SK-N-MC (cell line): ENCODE measurements around the gene NCOA3.
"Not testable (repeated sequence)": the region's sequence is repeated elsewhere in the genome, so short reads cannot be mapped to it uniquely, and the experiment has no call there.

ENCODE experiments used
- DNase-seq: peaks from one replicate; pipeline ENCODE4 v3.0.0-alpha.2; 2011; ENCODE audit warnings: low read depth, low spot score
- H3K27ac ChIP-seq: fragments of 200-600 bp; sonication (generic); 2 replicates; pipeline ENCODE4 v1.5.1; 2016; ENCODE audit warnings: mixed run types
- H3K36me3 ChIP-seq: fragments of 200-600 bp; sonication (generic); 2 replicates; pipeline ENCODE4 v1.6.1; 2017; ENCODE audit warnings: antibody characterized with exemption, low read length, mixed read lengths; ENCODE audit not compliant: insufficient read depth
- H3K4me3 ChIP-seq: fragments of 200-600 bp; sonication (generic); 2 replicates; pipeline ENCODE4 v1.5.1; 2016
- H3K9ac ChIP-seq: fragments of 200-600 bp; sonication (generic); 2 replicates; pipeline ENCODE4 v1.8.0; 2017; ENCODE audit warnings: mixed run types, mixed read lengths; ENCODE audit not compliant: insufficient read length
- H3K9me3 ChIP-seq: fragments of 200-600 bp; sonication (generic); 2 replicates; pipeline ENCODE4 v1.6.1; 2017; ENCODE audit warnings: low read depth, mild to moderate bottlenecking, antibody characterized with exemption, low read length, moderate library complexity, mixed read lengths
- EZH2 ChIP-seq: fragments of 200-600 bp; sonication (generic); IDR thresholded peaks from one replicate; pipeline ENCODE4 v1.6.1; 2017; ENCODE audit warnings: antibody characterized with exemption
- FOXP2 ChIP-seq: optimal IDR thresholded peaks from 2 replicates; pipeline ENCODE3; 2011; ENCODE audit warnings: mild to moderate bottlenecking, moderate library complexity; ENCODE audit not compliant: insufficient read depth; ENCODE audit errors: extremely low read length, control extremely low read depth
- POLR2AphosphoS5 ChIP-seq: IDR thresholded peaks from 2 replicates; pipeline ENCODE4 v1.6.1; 2012; ENCODE audit warnings: mild to moderate bottlenecking, low read depth, low read length, borderline replicate concordance

Gene NCOA3

GRCh38 chr20:47574616-47575364 is 73.1 kb downstream of the NCOA3 start:
- peak; percentile 88 for DNase-seq
- peak overlapping the region; percentile 73 for H3K4me3 ChIP-seq
- no peaks in the 10 kb centered on the region for H3K9me3 ChIP-seq
- H3K27ac ChIP-seq, result peak overlapping the region; percentile 99
- TF ChIP-seq FOXP2 (peak; percentile 90), POLR2AphosphoS5 (peak; percentile 50), EZH2 (no peak)
- H3K9ac ChIP-seq, result peak overlapping the region; percentile 88
- H3K36me3 ChIP-seq, result peaks cover 5% of the 10 kb centered on the region; the same call in 1 of the 2 replicates

GRCh38 chr20:47576516-47577033 is 74.9 kb downstream of the NCOA3 start:
- Histone ChIP-seq H3K4me3 (peak overlapping the region; percentile 73), H3K9me3 (no peaks in the 10 kb centered on the region), H3K36me3 (0 out of 2 replicates have a peak, but pooled peaks cover 2% of the 10 kb centered on the region), H3K9ac (no peak overlapping the region), H3K27ac (peak overlapping the region; percentile 99)
- DNase-seq, result no peak
- no peak for TF ChIP-seq EZH2
- TF ChIP-seq FOXP2, result no peak
- no peak for TF ChIP-seq POLR2AphosphoS5

GRCh38 chr20:47577314-47577713 is 75.6 kb downstream of the NCOA3 start:
- no peak overlapping the region for H3K27ac ChIP-seq
- H3K4me3 ChIP-seq, result peak overlapping the region; percentile 73; the same call in 1 of the 2 replicates
- no peak overlapping the region for H3K9ac ChIP-seq
- DNase-seq, result no peak
- H3K36me3 ChIP-seq, result no peaks in the 10 kb centered on the region
- no peaks in the 10 kb centered on the region for H3K9me3 ChIP-seq
- no peak for TF ChIP-seq FOXP2
- TF ChIP-seq POLR2AphosphoS5, result no peak

DNA sequence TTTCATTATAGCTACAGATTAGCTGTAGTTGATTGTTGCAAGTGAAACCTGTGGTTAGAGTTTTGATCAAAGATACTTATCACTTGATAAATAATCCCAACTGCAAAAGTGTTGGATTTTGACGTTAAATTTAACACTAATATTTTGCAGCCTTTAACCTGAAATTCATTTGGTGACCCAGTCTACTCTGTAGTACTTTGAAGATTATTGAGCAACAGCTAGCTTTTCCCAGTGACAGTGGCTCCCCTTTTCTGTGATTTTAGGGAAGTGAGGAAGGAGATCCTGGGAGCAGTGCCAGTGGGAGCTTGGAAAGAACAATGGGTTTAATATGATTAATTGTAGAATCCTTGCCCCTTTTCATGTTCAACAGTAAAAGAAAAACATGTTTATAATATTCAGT is 76.9 kb downstream of the NCOA3 start:
- Histone ChIP-seq H3K36me3 (no peaks in the 10 kb centered on the region), H3K27ac (no peak overlapping the region), H3K9ac (no peak overlapping the region), H3K9me3 (no peaks in the 10 kb centered on the region), H3K4me3 (no peak overlapping the region)
- no peak for DNase-seq
- TF ChIP-seq POLR2AphosphoS5 (no peak), FOXP2 (no peak), EZH2 (no peak)

DNA sequence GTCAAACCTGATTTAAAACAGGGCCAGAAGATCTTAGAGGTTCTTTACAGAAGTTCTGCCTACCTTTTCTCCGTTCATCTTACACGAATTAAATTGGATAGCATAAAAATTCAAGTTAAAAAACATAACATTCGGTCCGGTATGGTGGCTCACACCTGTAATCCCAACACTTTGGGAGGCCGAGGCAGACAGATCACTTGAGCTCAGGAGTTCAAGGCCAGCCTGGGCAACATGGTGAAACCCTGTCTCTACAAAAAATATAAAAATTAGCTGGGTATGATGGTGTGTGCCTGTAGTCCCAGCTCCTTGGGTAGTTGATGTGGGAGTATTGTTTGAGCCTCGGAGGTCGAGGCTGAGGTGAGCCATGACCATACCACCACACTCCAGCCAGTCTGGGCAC is 79.0 kb downstream of the NCOA3 start:
- H3K27ac ChIP-seq, H3K36me3 ChIP-seq, DNase-seq, H3K4me3 ChIP-seq, H3K9ac ChIP-seq, H3K9me3 ChIP-seq: not testable (repeated sequence)

DNA sequence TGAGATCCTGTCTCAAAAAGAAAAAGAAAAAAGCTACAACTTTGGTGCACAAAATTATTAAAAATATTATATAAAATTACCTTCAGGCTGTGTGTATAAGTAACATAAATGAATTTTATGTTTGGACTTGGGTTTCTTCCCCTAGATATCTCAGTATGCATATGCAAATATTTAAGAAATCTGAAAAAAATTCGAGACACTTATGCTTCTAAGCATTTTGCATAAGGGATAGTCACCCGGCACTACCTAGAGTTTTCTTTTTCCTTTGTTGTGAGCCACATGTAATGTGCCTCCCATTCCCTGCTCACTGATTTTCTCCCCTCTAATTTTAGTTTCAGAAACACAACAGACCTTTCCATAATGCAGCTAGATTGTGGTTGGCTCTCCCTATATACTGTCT is 79.4 kb downstream of the NCOA3 start:
- no peak overlapping the region for H3K4me3 ChIP-seq
- no peak overlapping the region for H3K27ac ChIP-seq
- no peaks in the 10 kb centered on the region for H3K36me3 ChIP-seq
- no peak for DNase-seq
- H3K9ac ChIP-seq, result no peak overlapping the region
- H3K9me3 ChIP-seq, result no peaks in the 10 kb centered on the region
- TF ChIP-seq FOXP2, result no peak
- no peak for TF ChIP-seq POLR2AphosphoS5
- TF ChIP-seq EZH2, result no peak

GRCh38 chr20:47583551-47583950 is 81.9 kb downstream of the NCOA3 start:
- H3K9ac ChIP-seq, result no peak overlapping the region
- no peak for DNase-seq
- H3K9me3 ChIP-seq, result no peaks in the 10 kb centered on the region
- H3K27ac ChIP-seq, result no peak overlapping the region
- no peaks in the 10 kb centered on the region for H3K36me3 ChIP-seq
- no peak overlapping the region for H3K4me3 ChIP-seq
- TF ChIP-seq EZH2, result no peak
- no peak for TF ChIP-seq FOXP2
- no peak for TF ChIP-seq POLR2AphosphoS5

DNA sequence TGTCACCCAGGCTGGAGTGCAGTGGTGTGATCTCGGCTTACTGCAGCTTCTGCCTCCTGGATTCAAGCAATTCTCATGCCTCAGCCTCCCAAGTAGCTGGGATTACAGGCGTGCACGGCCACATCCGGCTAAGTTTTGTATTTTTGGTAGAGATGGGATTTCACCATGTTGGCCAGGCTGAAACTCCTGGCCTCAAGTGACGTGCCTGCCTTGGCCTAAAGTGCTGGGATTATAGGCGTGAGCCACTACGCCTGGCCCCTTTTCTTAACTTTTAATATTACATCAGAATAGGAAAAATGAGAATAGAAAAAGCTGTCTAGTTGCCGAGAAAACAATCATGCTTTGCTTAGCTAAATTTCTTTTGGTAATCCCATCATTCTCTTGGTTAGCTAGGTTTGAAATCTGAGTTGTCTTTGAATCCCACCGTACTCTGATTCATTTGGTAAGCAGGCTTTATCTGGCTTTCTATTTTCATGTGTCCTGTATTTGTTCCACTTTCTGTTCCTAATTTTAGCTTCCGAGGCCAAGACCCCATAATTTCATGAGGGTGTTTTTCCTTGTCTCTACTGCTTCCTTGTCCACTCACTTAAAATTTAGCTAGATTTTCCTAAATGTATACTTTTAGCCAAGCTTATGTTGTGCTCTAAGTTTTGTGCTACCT is 83.5 kb downstream of the NCOA3 start:
- H3K9ac ChIP-seq, result no peak overlapping the region
- TF ChIP-seq FOXP2, result no peak
- no peak for TF ChIP-seq POLR2AphosphoS5
- H3K4me3 ChIP-seq, result no peak overlapping the region
- DNase-seq, result no peak
- no peaks in the 10 kb centered on the region for H3K36me3 ChIP-seq
- no peaks in the 10 kb centered on the region for H3K9me3 ChIP-seq
- H3K27ac ChIP-seq, result no peak overlapping the region
